ENCODE measurements around the gene SLC19A1.

Gene SLC19A1

GRCh38 chr21:45488931-45489721, 53.1 kb downstream of the SLC19A1 start:
- DNase-seq = no peak

GRCh38 chr21:45487891-45488600, 54.2 kb downstream of the SLC19A1 start:
- DNase-seq = no peak

GRCh38 chr21:45487161-45487806, 55.0 kb downstream of the SLC19A1 start:
- DNase-seq = no peak

- DNase-seq = no peak
Observed at GRCh38 chr21:45486443-45487160, 55.6 kb downstream of the SLC19A1 start.

GRCh38 chr21:45485686-45486442, 56.4 kb downstream of the SLC19A1 start:
- DNase-seq = no peak

GRCh38 chr21:45484318-45484717, 57.9 kb downstream of the SLC19A1 start:
- no peak for DNase-seq

- DNase-seq = no peak
Observed at GRCh38 chr21:45482899-45483821, 59.1 kb downstream of the SLC19A1 start.

- DNase-seq = no peak
Observed at GRCh38 chr21:45481977-45482898, 60.0 kb downstream of the SLC19A1 start.

- no peak for DNase-seq
Observed at GRCh38 chr21:45481566-45481965, 60.7 kb downstream of the SLC19A1 start.

GRCh38 chr21:45480701-45481500, 61.3 kb downstream of the SLC19A1 start:
- no peak for DNase-seq

GRCh38 chr21:45479691-45480675, 62.3 kb downstream of the SLC19A1 start:
- no peak for DNase-seq

- DNase-seq = no peak
Observed at GRCh38 chr21:45478816-45479669, 63.2 kb downstream of the SLC19A1 start.

- DNase-seq = peak; percentile 64 to 77
Observed at GRCh38 chr21:45478115-45478801, 64.0 kb downstream of the SLC19A1 start.

GRCh38 chr21:45477176-45478114, 64.8 kb downstream of the SLC19A1 start:
- no peak for DNase-seq

GRCh38 chr21:45476582-45476981, 65.7 kb downstream of the SLC19A1 start:
- DNase-seq = no peak
